ENCODE data around the gene SH2B2.

DNA sequence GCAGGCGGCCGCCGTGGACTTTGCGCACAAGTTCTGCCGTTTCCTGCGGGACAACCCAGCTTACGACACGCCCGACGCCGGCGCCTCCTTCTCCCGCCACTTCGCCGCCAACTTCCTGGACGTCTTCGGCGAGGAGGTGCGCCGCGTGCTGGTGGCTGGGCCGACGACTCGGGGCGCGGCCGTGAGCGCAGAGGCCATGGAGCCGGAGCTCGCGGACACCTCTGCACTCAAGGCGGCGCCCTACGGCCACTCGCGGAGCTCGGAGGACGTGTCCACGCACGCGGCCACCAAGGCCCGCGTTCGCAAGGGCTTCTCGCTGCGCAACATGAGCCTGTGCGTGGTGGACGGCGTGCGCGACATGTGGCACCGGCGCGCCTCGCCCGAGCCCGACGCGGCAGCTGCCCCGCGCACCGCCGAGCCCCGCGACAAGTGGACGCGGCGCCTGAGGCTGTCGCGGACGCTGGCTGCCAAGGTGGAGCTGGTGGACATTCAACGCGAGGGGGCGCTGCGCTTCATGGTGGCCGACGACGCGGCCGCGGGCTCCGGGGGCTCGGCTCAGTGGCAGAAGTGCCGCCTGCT is 14.1 kb downstream of the SH2B2 start:
- no peak for TF ChIP-seq CTCF (IDR thresholded peaks at IDR 0.05; ENCODE audit: poor library complexity, severe bottlenecking)
- no peak for TF ChIP-seq EZH2 (IDR thresholded peaks at IDR 0.05; ENCODE audit: borderline replicate concordance, insufficient read depth, low read length, poor library complexity, severe bottlenecking)
- TF ChIP-seq RAD21 (conservative IDR thresholded peaks at IDR 0.05), result no peak
- TF ChIP-seq EP300 (conservative IDR thresholded peaks at IDR 0.05; ENCODE audit: poor library complexity, severe bottlenecking), result no peak
- TF ChIP-seq POLR2AphosphoS5 (IDR thresholded peaks at IDR 0.05), result no peak
- no peak for TF ChIP-seq REST (IDR thresholded peaks at IDR 0.05; ENCODE audit: borderline replicate concordance)

Measured in neural cell (in vitro differentiated cells).